CD14-positive monocyte (primary cell): ENCODE measurements around the gene EXOC4. TPM values are rescaled to one million over a fixed set of nuclear protein-coding genes. Genes with fewer than 3 reads are reported as not detected.

Experiments used
- DNase-seq, 3 donors: peaks; one replicate each; pipeline ENCODE4 v3.0.0-alpha.2; 2011 to 2022
- H2AFZ ChIP-seq: 2 replicates; pipeline ENCODE4 v1.6.0; 2012; ENCODE audit warnings: mild to moderate bottlenecking, low read depth, low read length, inconsistent platforms; ENCODE audit not compliant: insufficient read depth, poor library complexity, severe bottlenecking
- H3K27ac ChIP-seq, 2 donors: 1 replicate in 1 of 2; 2 replicates in 1 of 2; pipeline ENCODE4 v1.5.1; 2012 to 2013; ENCODE audit warnings: low read length in 2 of 2, control low read depth in 1 of 2, inconsistent platforms in 1 of 2, low read depth in 1 of 2, mild to moderate bottlenecking in 1 of 2
- H3K27me3 ChIP-seq, 2 donors: one replicate each; pipeline versions ENCODE4 v1.6.0 to v1.6.1; 2011 to 2013; ENCODE audit warnings: low read length in 2 of 2; ENCODE audit not compliant: control insufficient read depth in 2 of 2, insufficient read depth in 2 of 2
- H3K36me3 ChIP-seq, 2 donors: replicated peaks in 1 of 2; 1 replicate in 1 of 2; 2 replicates in 1 of 2; pipeline versions ENCODE4 v1.5.1 to v1.6.1; 2012 to 2013; ENCODE audit warnings: low read length in 2 of 2, control low read depth in 1 of 2, inconsistent platforms in 1 of 2, mild to moderate bottlenecking in 1 of 2; ENCODE audit not compliant: insufficient read depth in 2 of 2, control insufficient read depth in 1 of 2
- H3K4me1 ChIP-seq, 2 donors: 1 replicate in 1 of 2; 2 replicates in 1 of 2; pipeline versions ENCODE4 v1.5.1 to v1.6.1; 2012 to 2013; ENCODE audit warnings: low read length in 2 of 2, control low read depth in 1 of 2, inconsistent platforms in 1 of 2, mild to moderate bottlenecking in 1 of 2, moderate library complexity in 1 of 2; ENCODE audit not compliant: insufficient read depth in 2 of 2, control insufficient read depth in 1 of 2
- H3K4me2 ChIP-seq: replicated peaks from 2 replicates; pipeline ENCODE3; 2012; ENCODE audit warnings: low read length, moderate library complexity, mild to moderate bottlenecking; ENCODE audit not compliant: poor library complexity, severe bottlenecking; ENCODE audit errors: extremely low read depth
- H3K4me3 ChIP-seq, 3 experiments: fragments of 200-600 bp in 1 of 3; sonication (generic) in 1 of 3; replicated peaks in 1 of 3; 1 replicate in 2 of 3; 2 replicates in 1 of 3; pipeline ENCODE4 v1.5.1; 2011 to 2013; ENCODE audit warnings: low read length in 3 of 3, mild to moderate bottlenecking in 3 of 3, control low read depth in 2 of 3, low read depth in 2 of 3, inconsistent platforms in 1 of 3, moderate library complexity in 1 of 3
- H3K79me2 ChIP-seq: 2 replicates; pipeline ENCODE4 v1.6.0; 2012; ENCODE audit warnings: mild to moderate bottlenecking, control low read depth, inconsistent platforms, low read length, moderate library complexity; ENCODE audit not compliant: insufficient read depth
- H3K9ac ChIP-seq: 2 replicates; pipeline ENCODE4 v1.6.0; 2017; ENCODE audit warnings: low read length, mild to moderate bottlenecking; ENCODE audit not compliant: insufficient read depth, poor library complexity, severe bottlenecking
- H3K9me3 ChIP-seq, 2 donors: replicated peaks in 1 of 2; 1 replicate in 1 of 2; 2 replicates in 1 of 2; pipeline versions ENCODE4 v1.5.1 to v1.6.1; 2012 to 2013; ENCODE audit warnings: low read length in 2 of 2, control low read depth in 1 of 2; ENCODE audit not compliant: control insufficient read depth in 1 of 2, insufficient read depth in 1 of 2
- H4K20me1 ChIP-seq: 2 replicates; pipeline ENCODE4 v1.6.0; 2012; ENCODE audit warnings: mild to moderate bottlenecking, low read length, control low read depth, moderate library complexity; ENCODE audit not compliant: insufficient read depth
- H3K27ac Mint-ChIP-seq, 7 donors: one replicate each; pipeline ENCODE4 v1.8.0; 2020; ENCODE audit warnings: mild to moderate bottlenecking in 7 of 7, mixed read lengths in 7 of 7, moderate library complexity in 6 of 7, inconsistent platforms in 2 of 7
- H3K27me3 Mint-ChIP-seq, 3 donors: one replicate each; pipeline ENCODE4 v1.8.0; 2021 to 2022; ENCODE audit warnings: low read depth in 3 of 3, mild to moderate bottlenecking in 3 of 3, mixed read lengths in 3 of 3, moderate library complexity in 3 of 3, inconsistent platforms in 1 of 3
- H3K36me3 Mint-ChIP-seq, 2 donors: one replicate each; pipeline ENCODE4 v1.8.0; 2020; ENCODE audit warnings: mixed read lengths in 2 of 2, inconsistent platforms in 1 of 2, mild to moderate bottlenecking in 1 of 2
- H3K4me1 Mint-ChIP-seq: one replicate; pipeline ENCODE4 v1.8.0; 2020; ENCODE audit warnings: mild to moderate bottlenecking, mixed read lengths
- H3K4me3 Mint-ChIP-seq, 2 donors: one replicate each; pipeline ENCODE4 v1.8.0; 2020; ENCODE audit warnings: mild to moderate bottlenecking in 2 of 2, mixed read lengths in 2 of 2, moderate library complexity in 1 of 2
- H3K9me3 Mint-ChIP-seq, 7 donors: one replicate each; pipeline ENCODE4 v1.8.0; 2020 to 2022; ENCODE audit warnings: mixed read lengths in 7 of 7, mild to moderate bottlenecking in 6 of 7, moderate library complexity in 6 of 7, inconsistent platforms in 2 of 7
- WGBS: methylation state at CpG from one replicate; pipeline ENCODE4 v1.1.5; 2013; ENCODE audit warnings: missing lambda C conversion rate; ENCODE audit not compliant: insufficient coverage; 5-methylcytosine and 5-hydroxymethylcytosine counted together
- intact Hi-C, 2 donors: fragments of 100-400 bp; cut with micrococcal nuclease; formaldehyde crosslinking; loops; one replicate each; pipeline versions ENCODE4 v1.15.0 to v1.15.1; 2023
- polyA plus RNA-seq, 3 donors: library from polyadenylated mRNA; depleted of rRNA in 1 of 3; unstranded in 2 of 3; stranded (reverse) in 1 of 3; fragments of 300-500 nt in 2 of 3; fragments of >200 nt in 1 of 3; fragmentation: Illumina TruSeq in 2 of 3; gene quantifications; 1 replicate in 2 of 3; 2 replicates in 1 of 3; pipeline ENCODE4 v1.2.3, GENCODE V29; 2012 to 2021
- TF ChIP-seq, protein P1 (sequence below): fragments of 200-600 bp; IDR thresholded peaks from one replicate; pipeline ENCODE4 v1.8.0; 2022; ENCODE audit warnings: antibody characterized with exemption, mild to moderate bottlenecking

Gene EXOC4
- polyA plus RNA-seq, 3 donors = 20.6 to 22.3 (median 22.3) TPM

GRCh38 chr7:133361806-133362205 is 108.9 kb downstream of the EXOC4 start:
- H3K4me3 ChIP-seq = no peak overlapping the region
- no peaks in the 10 kb centered on the region for H3K4me1 ChIP-seq
- Mint-ChIP-seq H3K27ac (no peak overlapping the region), H3K36me3 (peaks cover 19 to 33% of the 10 kb centered on the region in 2 donors), H3K4me3 (no peak overlapping the region), H3K27me3 (no peaks in the 10 kb centered on the region), H3K9me3 (peaks cover 0 to 5% (median 2%) of the 10 kb centered on the region in 7 donors), H3K4me1 (peaks cover 4% of the 10 kb centered on the region)
- no peak overlapping the region for H3K4me2 ChIP-seq
- no peaks in the 10 kb centered on the region for H3K79me2 ChIP-seq
- no peaks in the 10 kb centered on the region for H3K9me3 ChIP-seq
- intact Hi-C loops = no loop called here
- TF ChIP-seq, protein P1, sequence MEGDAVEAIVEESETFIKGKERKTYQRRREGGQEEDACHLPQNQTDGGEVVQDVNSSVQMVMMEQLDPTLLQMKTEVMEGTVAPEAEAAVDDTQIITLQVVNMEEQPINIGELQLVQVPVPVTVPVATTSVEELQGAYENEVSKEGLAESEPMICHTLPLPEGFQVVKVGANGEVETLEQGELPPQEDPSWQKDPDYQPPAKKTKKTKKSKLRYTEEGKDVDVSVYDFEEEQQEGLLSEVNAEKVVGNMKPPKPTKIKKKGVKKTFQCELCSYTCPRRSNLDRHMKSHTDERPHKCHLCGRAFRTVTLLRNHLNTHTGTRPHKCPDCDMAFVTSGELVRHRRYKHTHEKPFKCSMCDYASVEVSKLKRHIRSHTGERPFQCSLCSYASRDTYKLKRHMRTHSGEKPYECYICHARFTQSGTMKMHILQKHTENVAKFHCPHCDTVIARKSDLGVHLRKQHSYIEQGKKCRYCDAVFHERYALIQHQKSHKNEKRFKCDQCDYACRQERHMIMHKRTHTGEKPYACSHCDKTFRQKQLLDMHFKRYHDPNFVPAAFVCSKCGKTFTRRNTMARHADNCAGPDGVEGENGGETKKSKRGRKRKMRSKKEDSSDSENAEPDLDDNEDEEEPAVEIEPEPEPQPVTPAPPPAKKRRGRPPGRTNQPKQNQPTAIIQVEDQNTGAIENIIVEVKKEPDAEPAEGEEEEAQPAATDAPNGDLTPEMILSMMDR = no peak
- no peak overlapping the region for H3K27ac ChIP-seq
- H4K20me1 ChIP-seq = no peaks in the 10 kb centered on the region
- no peak for DNase-seq
- no peaks in the 10 kb centered on the region for H3K27me3 ChIP-seq
- no peak overlapping the region for H2AFZ ChIP-seq
- no peak overlapping the region for H3K9ac ChIP-seq
- peaks cover 0 to 9% of the 10 kb centered on the region in 2 donors for H3K36me3 ChIP-seq

GRCh38 chr7:133364959-133365690 is 112.2 kb downstream of the EXOC4 start:
- H3K4me2 ChIP-seq = no peak overlapping the region
- intact Hi-C loops = no loop called here
- peaks cover 0 to 1% (median 0%) of the 10 kb centered on the region in 3 donors for H3K27me3 Mint-ChIP-seq
- peaks cover 0 to 4% of the 10 kb centered on the region in 2 donors for H3K36me3 ChIP-seq
- WGBS = no CpG with 5 or more reads among the region's 4 CpGs
- no peaks in the 10 kb centered on the region for H4K20me1 ChIP-seq
- H2AFZ ChIP-seq = no peak overlapping the region
- no peak for DNase-seq
- peaks cover 0 to 5% (median 2%) of the 10 kb centered on the region in 7 donors for H3K9me3 Mint-ChIP-seq
- peaks cover 11% of the 10 kb centered on the region for H3K4me1 Mint-ChIP-seq
- peaks cover 18 to 23% of the 10 kb centered on the region in 2 donors for H3K36me3 Mint-ChIP-seq
- H3K27ac Mint-ChIP-seq = no peak overlapping the region
- H3K4me3 ChIP-seq = no peak overlapping the region
- H3K4me1 ChIP-seq = no peaks in the 10 kb centered on the region
- H3K79me2 ChIP-seq = no peaks in the 10 kb centered on the region
- no peaks in the 10 kb centered on the region for H3K27me3 ChIP-seq
- no peaks in the 10 kb centered on the region for H3K9me3 ChIP-seq
- TF ChIP-seq, protein P1 = no peak
- H3K4me3 Mint-ChIP-seq = no peak overlapping the region
- H3K9ac ChIP-seq = no peak overlapping the region
- no peak overlapping the region for H3K27ac ChIP-seq
